Panc1 (cell line): ENCODE results near the gene ZNF669. TPM values are rescaled to one million over a fixed set of nuclear protein-coding genes. Genes with fewer than 3 reads are reported as not detected.
"Not testable (repeated sequence)": the region's sequence is repeated elsewhere in the genome, so short reads cannot be mapped to it uniquely, and the experiment has no call there.

ENCODE experiments used
- ATAC-seq: fragments of 200-7000 bp; cut with Tn5 transposase; 2 replicates; pipeline ENCODE4 v1.9.1; 2020; ENCODE audit warnings: mild to moderate bottlenecking, moderate library complexity
- BruUV-seq: library from RNA; stranded (reverse); fragments of 400-500 nt; replicated peaks from 2 replicates; lab custom pipeline; 2021; lab: Mats Ljungman, UMichigan
- CTCF ChIA-PET: fragments of 300-600 bp; sonication (Branson Sonifier 250); formaldehyde crosslinking; loops from one replicate; lab custom pipeline; 2022; ENCODE audit warnings: antibody characterized with exemption; lab: Charles Lee
- POLR2A ChIA-PET: fragments of 300-600 bp; sonication (Branson Sonifier 250); formaldehyde crosslinking; loops from one replicate; lab custom pipeline; 2022; ENCODE audit warnings: antibody characterized with exemption; lab: Charles Lee
- DNase-seq: peaks from one replicate; pipeline ENCODE4 v3.0.0-alpha.2; 2010; ENCODE audit warnings: low read depth, low spot score
- H3K27ac ChIP-seq: 2 replicates; pipeline ENCODE4 v1.5.1; 2011; ENCODE audit warnings: mild to moderate bottlenecking, low read length, inconsistent platforms
- H3K27me3 ChIP-seq: fragments of 200-500 bp; sonication (Bioruptor generic); 2 replicates; pipeline ENCODE4 v1.6.0; 2014; ENCODE audit warnings: low read length, inconsistent platforms; ENCODE audit not compliant: control insufficient read depth, insufficient read depth
- H3K36me3 ChIP-seq: fragments of 200-500 bp; sonication (Bioruptor generic); 2 replicates; pipeline ENCODE4 v1.5.1; 2014; ENCODE audit warnings: inconsistent platforms, mild to moderate bottlenecking, low read length, moderate library complexity; ENCODE audit not compliant: control insufficient read depth, insufficient read depth
- H3K4me1 ChIP-seq: 2 replicates; pipeline ENCODE4 v1.5.1; 2011; ENCODE audit warnings: inconsistent platforms, mild to moderate bottlenecking, low read length, moderate library complexity; ENCODE audit not compliant: control insufficient read depth, insufficient read depth
- H3K4me3 ChIP-seq, 2 experiments: 2 replicates each; pipeline ENCODE4 v1.5.1; 2011 to 2012; ENCODE audit warnings: low read depth in 2 of 2, low read length in 2 of 2, mild to moderate bottlenecking in 2 of 2, inconsistent platforms in 1 of 2, moderate library complexity in 1 of 2
- H3K9me3 ChIP-seq: fragments of 200-500 bp; sonication (Bioruptor generic); 2 replicates; pipeline ENCODE4 v1.5.1; 2014; ENCODE audit warnings: low read depth, mild to moderate bottlenecking, inconsistent platforms, low read length, moderate library complexity; ENCODE audit not compliant: control insufficient read depth, insufficient read depth
- CTCF ChIP-seq: fragments of 450-650 bp; IDR thresholded peaks from 2 replicates; pipeline ENCODE4 v1.5.1; 2017; ENCODE audit warnings: mild to moderate bottlenecking
- POLR2AphosphoS5 ChIP-seq: IDR thresholded peaks from 2 replicates; pipeline ENCODE4 v1.6.1; 2012; ENCODE audit warnings: mild to moderate bottlenecking, low read depth, low read length, moderate library complexity
- REST ChIP-seq, 2 experiments: IDR thresholded peaks; 2 replicates each; pipeline ENCODE4 v1.6.1; 2011 to 2012; ENCODE audit warnings: low read depth in 2 of 2, control low read depth in 1 of 2, low read length in 1 of 2, mild to moderate bottlenecking in 1 of 2, moderate library complexity in 1 of 2; ENCODE audit not compliant: insufficient read depth in 1 of 2
- SIN3A ChIP-seq: IDR thresholded peaks from 2 replicates; pipeline ENCODE4 v1.6.1; 2012; ENCODE audit warnings: low read depth, mild to moderate bottlenecking, low read length, moderate library complexity, borderline replicate concordance; ENCODE audit not compliant: insufficient read depth
- TCF7L2 ChIP-seq: IDR thresholded peaks from 2 replicates; pipeline ENCODE4 v1.6.1; 2011; ENCODE audit warnings: mild to moderate bottlenecking, low read depth, low read length, inconsistent platforms
- in situ Hi-C: cut with HindIII; loops from 2 replicates; pipeline ENCODE4 v1.10.0; 2016; ENCODE audit warnings: low sequenced_read_pairs, low pct_unique_long_range_greater_than_20kb
- intact Hi-C: fragments of 100-400 bp; cut with micrococcal nuclease; formaldehyde crosslinking; loops from one replicate; pipeline ENCODE4 v1.10.0; 2022; ENCODE audit not compliant: unreplicated experiment
- total RNA-seq: library from RNA; stranded (reverse); gene quantifications from one replicate; pipeline ENCODE4 v1.2.1, GENCODE V29; 2021; ENCODE audit not compliant: unreplicated experiment

Gene ZNF669
- total RNA-seq, 1 experiment from 2014 or later, result 13.9 TPM

- no peak overlapping the region for H3K4me3 ChIP-seq
- no peak for TF ChIP-seq CTCF
- no peak for TF ChIP-seq TCF7L2
- TF ChIP-seq REST (IDR thresholded peaks at IDR 0.05; ENCODE audit: insufficient read depth in 1 of 2, low read depth in 2 of 2, low read length in 1 of 2), result no peak
- no peak for TF ChIP-seq POLR2AphosphoS5
- TF ChIP-seq SIN3A, result no peak
- CTCF ChIA-PET, result no interaction called here
- in situ Hi-C loops (no loop called here), intact Hi-C loops (no loop called here)
- no peaks in the 10 kb centered on the region for H3K36me3 ChIP-seq
- no TSS peak for BruUV-seq
- POLR2A ChIA-PET, result no interaction called here
- DNase-seq, result no peak
- no peaks in the 10 kb centered on the region for H3K27me3 ChIP-seq
- H3K27ac ChIP-seq, result no peak overlapping the region
- H3K4me1 ChIP-seq, result no peaks in the 10 kb centered on the region
- H3K9me3 ChIP-seq, result peaks cover 26% of the 10 kb centered on the region
- ATAC-seq, result no peak
Measured at GRCh38 chr1:247131236-247131635, 27.1 kb upstream of the ZNF669 start.

- intact Hi-C loops, ATAC-seq, in situ Hi-C loops, H3K27me3 ChIP-seq, BruUV-seq, CTCF ChIA-PET, H3K4me1 ChIP-seq, DNase-seq, POLR2A ChIA-PET, H3K36me3 ChIP-seq: not testable (repeated sequence)
- Histone ChIP-seq H3K27ac (peak overlapping the region; percentile 54), H3K4me3 (peak overlapping the region; percentile 38 to 44), H3K9me3 (peaks cover 14% of the 10 kb centered on the region)
Measured at GRCh38 chr1:247127519-247128282, 23.5 kb upstream of the ZNF669 start.

- H3K27me3 ChIP-seq, H3K36me3 ChIP-seq, H3K4me3 ChIP-seq, in situ Hi-C loops, CTCF ChIA-PET, H3K27ac ChIP-seq, BruUV-seq, H3K4me1 ChIP-seq, intact Hi-C loops, POLR2A ChIA-PET, DNase-seq, H3K9me3 ChIP-seq: not testable (repeated sequence)
- ATAC-seq, result peak; percentile 85
Measured at GRCh38 chr1:247126601-247127000, 22.4 kb upstream of the ZNF669 start.

- CTCF ChIA-PET, H3K4me3 ChIP-seq, BruUV-seq, DNase-seq, POLR2A ChIA-PET, H3K4me1 ChIP-seq, H3K27ac ChIP-seq, intact Hi-C loops, H3K27me3 ChIP-seq, H3K36me3 ChIP-seq, H3K9me3 ChIP-seq, in situ Hi-C loops: not testable (repeated sequence)
- ATAC-seq, result peak; percentile 99
Measured at GRCh38 chr1:247126166-247126565, 22.0 kb upstream of the ZNF669 start.
